IMR-90 (cell line): ENCODE data around the gene P2RX7.

ENCODE experiments used
- CEBPB ChIP-seq: IDR thresholded peaks from 2 replicates; pipeline ENCODE4 v1.6.1; 2012; ENCODE audit warnings: low read depth, low read length, improper control_type of control experiment
- CTCF ChIP-seq: conservative IDR thresholded peaks from 2 replicates; pipeline ENCODE4 v1.5.1; 2012; ENCODE audit warnings: mild to moderate bottlenecking, low read depth, low read length, improper control_type of control experiment
- MAZ ChIP-seq: IDR thresholded peaks from 2 replicates; pipeline ENCODE4 v1.6.1; 2012; ENCODE audit warnings: low read depth, mild to moderate bottlenecking, low read length, improper control_type of control experiment, moderate library complexity, borderline replicate concordance
- MXI1 ChIP-seq: IDR thresholded peaks from 2 replicates; pipeline ENCODE4 v1.6.1; 2012; ENCODE audit warnings: low read depth, mild to moderate bottlenecking, low read length, moderate library complexity, borderline replicate concordance
- NFE2L2 ChIP-seq: fragments of 150-350 bp; IDR thresholded peaks from 2 replicates; pipeline ENCODE4 v1.6.1; 2016; ENCODE audit warnings: low read depth, mild to moderate bottlenecking, low read length
- POLR2A ChIP-seq: IDR thresholded peaks from 2 replicates; pipeline ENCODE4 v1.6.1; 2012; ENCODE audit warnings: mild to moderate bottlenecking, low read depth, low read length
- RAD21 ChIP-seq: IDR thresholded peaks from 2 replicates; pipeline ENCODE4 v1.6.1; 2012; ENCODE audit warnings: low read length, improper control_type of control experiment
- RFX5 ChIP-seq: IDR thresholded peaks from 2 replicates; pipeline ENCODE4 v1.8.0; 2012; ENCODE audit warnings: low read depth, mild to moderate bottlenecking, low read length, moderate library complexity
- SMC3 ChIP-seq: fragments of 150-350 bp; IDR thresholded peaks from 2 replicates; pipeline ENCODE4 v1.6.1; 2016; ENCODE audit warnings: low read depth, mild to moderate bottlenecking, antibody characterized with exemption, low read length, moderate library complexity
- USF2 ChIP-seq: fragments of 150-350 bp; IDR thresholded peaks from 2 replicates; pipeline ENCODE4 v1.6.1; 2017; ENCODE audit warnings: mild to moderate bottlenecking, antibody characterized with exemption, low read length, low read depth

GRCh38 chr12:121089031-121089812, 43.5 kb upstream of the P2RX7 start:
- TF ChIP-seq CTCF = no peak
- no peak for TF ChIP-seq MAZ
- TF ChIP-seq NFE2L2 = no peak
- no peak for TF ChIP-seq USF2
- no peak for TF ChIP-seq POLR2A
- TF ChIP-seq RFX5 = no peak
- TF ChIP-seq RAD21 = no peak
- no peak for TF ChIP-seq CEBPB
- no peak for TF ChIP-seq MXI1
- no peak for TF ChIP-seq SMC3
